Activated B cell treated with CpG ODN at 0.5 μM for 24 hours (primary cell): Measurements from ENCODE around the gene ALPL. TPM values are rescaled to one million over a fixed set of nuclear protein-coding genes. Genes with fewer than 3 reads are reported as not detected.

Experiments used
- ATAC-seq: fragments of 200-7000 bp; cut with Tn5 transposase; one replicate; pipeline ENCODE4 v1.10.0; 2021; ENCODE audit warnings: low read depth, mild to moderate bottlenecking, moderate library complexity
- CTCF ChIA-PET: fragments of 350-600 bp; sonication (Branson Sonifier 250); formaldehyde crosslinking; loops from one replicate; lab custom pipeline; 2021; ENCODE audit warnings: antibody characterized with exemption; lab: Charles Lee
- POLR2A ChIA-PET: fragments of 350-600 bp; sonication (Branson Sonifier 250); formaldehyde crosslinking; loops from one replicate; lab custom pipeline; 2021; ENCODE audit warnings: antibody characterized with exemption; lab: Charles Lee
- DNase-seq: peaks from one replicate; pipeline ENCODE4 v3.0.0; 2022
- H3K27ac Mint-ChIP-seq: one replicate; pipeline ENCODE4 v1.8.0; 2020; ENCODE audit warnings: mixed read lengths
- H3K27me3 Mint-ChIP-seq: one replicate; pipeline ENCODE4 v1.8.0; 2021; ENCODE audit warnings: mixed read lengths
- H3K36me3 Mint-ChIP-seq: one replicate; pipeline ENCODE4 v1.8.0; 2021; ENCODE audit warnings: low read depth, mixed read lengths
- H3K4me1 Mint-ChIP-seq: one replicate; pipeline ENCODE4 v1.8.0; 2021; ENCODE audit warnings: mixed read lengths
- H3K4me3 Mint-ChIP-seq: one replicate; pipeline ENCODE4 v1.8.0; 2020; ENCODE audit warnings: mild to moderate bottlenecking, mixed read lengths
- H3K9me3 Mint-ChIP-seq: one replicate; pipeline ENCODE4 v1.8.0; 2020; ENCODE audit warnings: mixed read lengths
- CTCF ChIP-seq: fragments of 200-600 bp; IDR thresholded peaks from one replicate; pipeline ENCODE4 v1.8.0; 2022; ENCODE audit warnings: antibody characterized with exemption, mild to moderate bottlenecking
- intact Hi-C: fragments of 100-400 bp; cut with micrococcal nuclease; formaldehyde crosslinking; loops from one replicate; pipeline ENCODE4 v1.15.1; 2024
- total RNA-seq: library from RNA; stranded (reverse); gene quantifications from 2 replicates; pipeline ENCODE4 v1.2.3, GENCODE V29; 2022

ALPL gene
- total RNA-seq, 1 donor from 2014 or later = 14.7 TPM

- Mint-ChIP-seq H3K9me3 (no peaks in the 10 kb centered on the region), H3K27ac (no peak overlapping the region), H3K27me3 (peaks cover 29% of the 10 kb centered on the region), H3K4me3 (no peak overlapping the region), H3K4me1 (no peaks in the 10 kb centered on the region), H3K36me3 (no peaks in the 10 kb centered on the region)
- intact Hi-C loops = no loop called here
- ChIA-PET CTCF (no interaction called here), POLR2A (no interaction called here)
- DNase-seq (no peak), ATAC-seq (no peak)
- no peak for TF ChIP-seq CTCF
These were observed 78.4 kb downstream of the ALPL start for GRCh38 chr1:21587602-21587953.

GRCh38 chr1:21589618-21590017 lies 80.4 kb downstream of the ALPL start:
- intact Hi-C loops = no loop called here
- Mint-ChIP-seq H3K27ac (no peak overlapping the region), H3K4me3 (no peak overlapping the region), H3K4me1 (no peaks in the 10 kb centered on the region), H3K9me3 (no peaks in the 10 kb centered on the region), H3K27me3 (peaks cover 27% of the 10 kb centered on the region), H3K36me3 (no peaks in the 10 kb centered on the region)
- DNase-seq (no peak), ATAC-seq (no peak)
- POLR2A ChIA-PET = no interaction called here
- TF ChIP-seq CTCF = no peak
- CTCF ChIA-PET = no interaction called here

GRCh38 chr1:21590126-21590880 lies 81.1 kb downstream of the ALPL start:
- no peaks in the 10 kb centered on the region for H3K36me3 Mint-ChIP-seq
- no peak for DNase-seq
- no peaks in the 10 kb centered on the region for H3K4me1 Mint-ChIP-seq
- H3K9me3 Mint-ChIP-seq = no peaks in the 10 kb centered on the region
- H3K27ac Mint-ChIP-seq = no peak overlapping the region
- intact Hi-C loops = no loop called here
- peaks cover 27% of the 10 kb centered on the region for H3K27me3 Mint-ChIP-seq
- H3K4me3 Mint-ChIP-seq = no peak overlapping the region
- TF ChIP-seq CTCF = no peak
- ChIA-PET POLR2A (no interaction called here), CTCF (no interaction called here)
- no peak for ATAC-seq

GRCh38 chr1:21590934-21591333 lies 81.7 kb downstream of the ALPL start:
- DNase-seq (no peak), ATAC-seq (no peak)
- POLR2A ChIA-PET = no interaction called here
- H3K4me3 Mint-ChIP-seq = no peak overlapping the region
- H3K27ac Mint-ChIP-seq = no peak overlapping the region
- no peaks in the 10 kb centered on the region for H3K36me3 Mint-ChIP-seq
- H3K27me3 Mint-ChIP-seq = peaks cover 31% of the 10 kb centered on the region
- H3K4me1 Mint-ChIP-seq = no peaks in the 10 kb centered on the region
- CTCF ChIA-PET = no interaction called here
- intact Hi-C loops = no loop called here
- no peak for TF ChIP-seq CTCF
- H3K9me3 Mint-ChIP-seq = no peaks in the 10 kb centered on the region

GRCh38 chr1:21592086-21592865 lies 83.1 kb downstream of the ALPL start:
- H3K27ac Mint-ChIP-seq = no peak overlapping the region

More at GRCh38 chr1:21592086-21592865, 83.1 kb downstream of the ALPL start:
- no peaks in the 10 kb centered on the region for H3K4me1 Mint-ChIP-seq
- ATAC-seq (no peak), DNase-seq (no peak)
- intact Hi-C loops = no loop called here
- ChIA-PET CTCF (no interaction called here), POLR2A (interaction anchor here (0.5 kb wide), 1 partner anchor 72 kb away, joined by 4 read pairs; no protein-coding TSS in a partner anchor)
- no peaks in the 10 kb centered on the region for H3K9me3 Mint-ChIP-seq
- peaks cover 24% of the 10 kb centered on the region for H3K27me3 Mint-ChIP-seq
- no peaks in the 10 kb centered on the region for H3K36me3 Mint-ChIP-seq
- TF ChIP-seq CTCF = no peak
- no peak overlapping the region for H3K4me3 Mint-ChIP-seq
